K562 (cell line): ENCODE results near the gene ACP6. TPM values are rescaled to one million over a fixed set of nuclear protein-coding genes. Genes with fewer than 3 reads are reported as not detected.

Source experiments
- ATAC-seq: fragments of 200-7000 bp; cut with Tn5 transposase; 3 replicates; pipeline ENCODE4 v1.9.1; 2020; ENCODE audit warnings: moderate library complexity
- BruUV-seq: library from RNA; stranded (reverse); fragments of 400-500 nt; replicated peaks from 2 replicates; lab custom pipeline; 2021; lab: Mats Ljungman, UMichigan
- CTCF ChIA-PET: fragments of 300-600 bp; formaldehyde crosslinking; extraction: SDS; loops from one replicate; lab custom pipeline; 2021; ENCODE audit warnings: low intra/inter-chr PET ratio; lab: Yijun Ruan, JAX
- POLR2A ChIA-PET: fragments of 300-600, 350-650 bp; sonication (Branson Sonifier 250); formaldehyde crosslinking; extraction: SDS; loops from one replicate; lab custom pipeline; 2021; ENCODE audit warnings: antibody characterized with exemption, inconsistent platforms; lab: Yijun Ruan, JAX
- DNase-seq, 4 experiments: peaks; one replicate each; pipeline versions ENCODE4 v3.0.0 to v3.0.0-alpha.2; 2011 to 2018; ENCODE audit warnings: low spot score in 3 of 4, mixed read lengths in 3 of 4; ENCODE audit errors: extremely low read depth in 1 of 4
- FAIRE-seq: peaks from 2 replicates; lab custom pipeline; 2011; peaks lifted over from hg19 to GRCh38; lab: Jason Lieb, UNC
- H2AFZ ChIP-seq: 2 replicates; pipeline ENCODE4 v1.6.0; 2011; ENCODE audit warnings: low read depth, low read length, control low read depth, inconsistent platforms
- H3K27ac ChIP-seq: fragments of 200-600 bp; 3 replicates; pipeline ENCODE4 v1.8.0; 2011; ENCODE audit warnings: low read depth, mild to moderate bottlenecking, control low read depth, inconsistent platforms, low read length, moderate library complexity, mixed read lengths; ENCODE audit errors: extremely low read depth
- H3K27me3 ChIP-seq, 2 experiments: fragments of 300-600 bp in 1 of 2; 2 replicates in 1 of 2; 3 replicates in 1 of 2; pipeline versions ENCODE4 v1.6.0 to v1.8.0; 2011; ENCODE audit warnings: inconsistent platforms in 2 of 2, low read length in 2 of 2, mild to moderate bottlenecking in 1 of 2, mixed read lengths in 1 of 2, moderate library complexity in 1 of 2; ENCODE audit not compliant: control insufficient read depth in 2 of 2, insufficient read depth in 2 of 2
- H3K36me3 ChIP-seq: fragments of 300-600 bp; 3 replicates; pipeline ENCODE4 v1.8.0; 2011; ENCODE audit warnings: mild to moderate bottlenecking, low read length, inconsistent platforms; ENCODE audit not compliant: control insufficient read depth, insufficient read depth
- H3K4me1 ChIP-seq, 2 experiments: fragments of 200-600 bp in 1 of 2; replicated peaks in 1 of 2; 2 replicates in 1 of 2; 3 replicates in 1 of 2; pipeline versions ENCODE4 v1.5.1 to v1.8.0; 2011; ENCODE audit warnings: inconsistent platforms in 2 of 2, low read length in 2 of 2, mild to moderate bottlenecking in 1 of 2, mixed read lengths in 1 of 2, moderate library complexity in 1 of 2; ENCODE audit not compliant: control insufficient read depth in 2 of 2, insufficient read depth in 2 of 2
- H3K4me2 ChIP-seq: 2 replicates; pipeline ENCODE4 v1.6.1; 2011; ENCODE audit warnings: low read length, control low read depth, inconsistent platforms, mixed read lengths; ENCODE audit not compliant: insufficient read depth
- H3K4me3 ChIP-seq: fragments of 200-600 bp; sonication (generic), shearing (Covaris generic); 2 replicates; pipeline ENCODE4 v1.5.1; 2016; ENCODE audit warnings: control low read depth, inconsistent platforms
- H3K79me2 ChIP-seq: fragments of 200-600 bp; 3 replicates; pipeline ENCODE4 v1.8.0; 2011; ENCODE audit warnings: low read length, inconsistent platforms; ENCODE audit not compliant: control insufficient read depth, insufficient read depth
- H3K9ac ChIP-seq, 2 experiments: 2 replicates each; pipeline versions ENCODE4 v1.6.0 to v1.6.1; 2011; ENCODE audit warnings: low read depth in 2 of 2, low read length in 2 of 2, control low read depth in 1 of 2, inconsistent platforms in 1 of 2, mild to moderate bottlenecking in 1 of 2, mixed read lengths in 1 of 2; ENCODE audit not compliant: insufficient read depth in 1 of 2
- H3K9me1 ChIP-seq: one replicate; pipeline ENCODE4 v1.6.0; 2011; ENCODE audit warnings: inconsistent platforms, mild to moderate bottlenecking, low read length, moderate library complexity; ENCODE audit not compliant: control insufficient read depth, insufficient read depth
- H3K9me3 ChIP-seq: replicated peaks from 2 replicates; pipeline ENCODE4 v1.5.1; 2011; ENCODE audit warnings: low read depth, low read length, inconsistent platforms; ENCODE audit not compliant: control insufficient read depth, insufficient read depth
- H4K20me1 ChIP-seq: replicated peaks from 2 replicates; pipeline ENCODE4 v1.6.1; 2011; ENCODE audit warnings: low read length, inconsistent platforms, mixed read lengths; ENCODE audit not compliant: control insufficient read depth, insufficient read depth
- ARID2 ChIP-seq: fragments of 450-650 bp; IDR thresholded peaks from 2 replicates; pipeline ENCODE4 v1.6.1; 2017; ENCODE audit warnings: antibody characterized with exemption, mild to moderate bottlenecking
- CBFA2T2 ChIP-seq: fragments of 450-650 bp; conservative IDR thresholded peaks from 2 replicates; pipeline ENCODE4 v1.6.1; 2017; ENCODE audit warnings: mild to moderate bottlenecking
- JUN ChIP-seq, 2 experiments: sonication (generic) in 1 of 2; formaldehyde crosslinking in 1 of 2; IDR thresholded peaks; 2 replicates each; pipeline versions ENCODE4 v1.6.1 to v1.8.0; 2012 to 2022; ENCODE audit warnings: borderline replicate concordance in 2 of 2, mild to moderate bottlenecking in 2 of 2, improper control_type of control experiment in 1 of 2, low read depth in 1 of 2, low read length in 1 of 2, missing genetic modification reagents in 1 of 2
- KAT8 ChIP-seq: fragments of 450-650 bp; IDR thresholded peaks from 2 replicates; pipeline ENCODE4 v1.6.1; 2016; ENCODE audit warnings: low read depth, mild to moderate bottlenecking
- ZNF395 ChIP-seq: fragments of 200-800 bp; sonication (Bioruptor generic); IDR thresholded peaks from 2 replicates; pipeline ENCODE4 v1.6.1; 2017; ENCODE audit warnings: missing genetic modification characterization, missing compliant biosample characterization
- WGBS: fragments of 100-300 bp; shearing (Covaris generic); methylation state at CpG from one replicate; pipeline ENCODE4 v1.1.6; 2016; ENCODE audit warnings: low coverage, mixed read lengths; ENCODE audit not compliant: insufficient coverage; ENCODE audit errors: missing lambda C conversion rate; 5-methylcytosine and 5-hydroxymethylcytosine counted together
- in situ Hi-C: fragments of 300-500 bp; cut with MboI; formaldehyde crosslinking; loops from 4 replicates; pipeline ENCODE4 v1.15.0; 2018; ENCODE audit warnings: inconsistent platforms, mixed read lengths
- intact Hi-C: fragments of 100-400 bp; cut with micrococcal nuclease; formaldehyde crosslinking; loops from 2 replicates; pipeline ENCODE4 v1.14.2; 2022
- polyA plus RNA-seq, 8 experiments: library from polyadenylated mRNA; depleted of rRNA in 4 of 8; stranded (reverse) in 5 of 8; unstranded in 3 of 8; fragments of >200 nt; fragmentation: Nextera tagmentation in 2 of 8; fragmentation: Illumina TruSeq in 1 of 8; extraction: Ambion mirVana in 2 of 8; extraction: Trizol in 1 of 8; gene quantifications; 2 replicates each; pipeline versions ENCODE4 v1.2.1 to v1.2.3, GENCODE V29; 2011 to 2014; ENCODE audit warnings: inconsistent platforms in 1 of 8, missing spikeins in 1 of 8
- total RNA-seq, 7 experiments: library from RNA; depleted of rRNA in 6 of 7; stranded (reverse); fragments of >200 nt in 6 of 7; fragmentation: Illumina TruSeq in 2 of 7; extraction: Trizol in 2 of 7; gene quantifications; 2 replicates each; pipeline versions ENCODE4 v1.2.1 to v1.2.3, GENCODE V29; 2011 to 2021; ENCODE audit warnings: low replicate concordance in 1 of 7
- TF ChIP-seq, protein P1 (sequence below), 3 experiments: IDR thresholded peaks in 2 of 3; conservative IDR thresholded peaks in 1 of 3; 2 replicates each; pipeline ENCODE4 v1.5.1; 2011 to 2012; ENCODE audit warnings: low read length in 3 of 3, mild to moderate bottlenecking in 3 of 3, control low read depth in 2 of 3, improper control_type of control experiment in 1 of 3, inconsistent platforms in 1 of 3, low read depth in 1 of 3, mixed read lengths in 1 of 3, moderate library complexity in 1 of 3; ENCODE audit not compliant: insufficient read depth in 2 of 3
- TF ChIP-seq, protein P2 (sequence below): fragments of 250-450 bp; sonication (Bioruptor Pico); IDR thresholded peaks from 2 replicates; pipeline ENCODE4 v1.4.0; 2020

The ACP6 gene
- total and polyA plus RNA-seq, 9 of the 15 experiments (the other 6 are each of a cell fraction or from before 2014, with no cell fraction given) = 0.05 to 1.4 (median 0.49) TPM

GRCh38 chr1:147641695-147642592 lies 28.4 kb downstream of the ACP6 start (continued):
- TF ChIP-seq, protein P1, sequence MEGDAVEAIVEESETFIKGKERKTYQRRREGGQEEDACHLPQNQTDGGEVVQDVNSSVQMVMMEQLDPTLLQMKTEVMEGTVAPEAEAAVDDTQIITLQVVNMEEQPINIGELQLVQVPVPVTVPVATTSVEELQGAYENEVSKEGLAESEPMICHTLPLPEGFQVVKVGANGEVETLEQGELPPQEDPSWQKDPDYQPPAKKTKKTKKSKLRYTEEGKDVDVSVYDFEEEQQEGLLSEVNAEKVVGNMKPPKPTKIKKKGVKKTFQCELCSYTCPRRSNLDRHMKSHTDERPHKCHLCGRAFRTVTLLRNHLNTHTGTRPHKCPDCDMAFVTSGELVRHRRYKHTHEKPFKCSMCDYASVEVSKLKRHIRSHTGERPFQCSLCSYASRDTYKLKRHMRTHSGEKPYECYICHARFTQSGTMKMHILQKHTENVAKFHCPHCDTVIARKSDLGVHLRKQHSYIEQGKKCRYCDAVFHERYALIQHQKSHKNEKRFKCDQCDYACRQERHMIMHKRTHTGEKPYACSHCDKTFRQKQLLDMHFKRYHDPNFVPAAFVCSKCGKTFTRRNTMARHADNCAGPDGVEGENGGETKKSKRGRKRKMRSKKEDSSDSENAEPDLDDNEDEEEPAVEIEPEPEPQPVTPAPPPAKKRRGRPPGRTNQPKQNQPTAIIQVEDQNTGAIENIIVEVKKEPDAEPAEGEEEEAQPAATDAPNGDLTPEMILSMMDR (IDR thresholded peaks at IDR 0.05 in 2 of 3, conservative IDR thresholded peaks at IDR 0.05 in 1 of 3; ENCODE audit: insufficient read depth in 2 of 3, low read depth in 1 of 3, low read length in 3 of 3) = peak; percentile 80 to 85 (median 85)
- no peak for TF ChIP-seq KAT8

- H3K27ac ChIP-seq = no peak overlapping the region
- intact Hi-C loops (loop anchor here (2.0 to 5.0 kb wide), 4 partner anchors 61 to 369 kb away; no protein-coding TSS in a partner anchor), in situ Hi-C loops (no loop called here)
- H3K9me3 ChIP-seq = no peaks in the 10 kb centered on the region
- H3K9ac ChIP-seq = no peak overlapping the region
- peak overlapping the region; percentile 74 for H2AFZ ChIP-seq
- no peak for DNase-seq
- ATAC-seq = peak; percentile 19
- no peak overlapping the region for H3K4me3 ChIP-seq
- no TSS peak for BruUV-seq
- H3K4me2 ChIP-seq = peak overlapping the region; percentile 63
- CTCF ChIA-PET = interaction anchor here (0.8 to 2.1 kb wide), 6 partner anchors 146 to 368 kb away, joined by 3 to 13 read pairs (median 3); no protein-coding TSS in a partner anchor
- FAIRE-seq = no peak
- H3K27me3 ChIP-seq = 0 out of 5 replicates have a peak, but pooled peaks cover 0 to 2% of the 10 kb centered on the region in 2 experiments
- H4K20me1 ChIP-seq = no peaks in the 10 kb centered on the region
- H3K36me3 ChIP-seq = no peaks in the 10 kb centered on the region
- POLR2A ChIA-PET = interaction anchor here (0.6 kb wide), 1 partner anchor 249 kb away, joined by 4 read pairs; no protein-coding TSS in a partner anchor
- no peaks in the 10 kb centered on the region for H3K79me2 ChIP-seq
- 13% methylated on average over 7 of the region's 8 CpGs for WGBS
- H3K4me1 ChIP-seq = peaks cover 0 to 14% of the 10 kb centered on the region in 2 experiments; a peak in 2 of 5 replicates
- no peaks in the 10 kb centered on the region for H3K9me1 ChIP-seq
- TF ChIP-seq ARID2 = no peak
- TF ChIP-seq CBFA2T2 = no peak
- no peak for TF ChIP-seq JUN (IDR thresholded peaks at IDR 0.05; ENCODE audit: borderline replicate concordance, low read depth, low read length)
- TF ChIP-seq JUN (CRISPR knock-in tag; IDR thresholded peaks at IDR 0.05; ENCODE audit: borderline replicate concordance) = no peak
- TF ChIP-seq, protein P2, sequence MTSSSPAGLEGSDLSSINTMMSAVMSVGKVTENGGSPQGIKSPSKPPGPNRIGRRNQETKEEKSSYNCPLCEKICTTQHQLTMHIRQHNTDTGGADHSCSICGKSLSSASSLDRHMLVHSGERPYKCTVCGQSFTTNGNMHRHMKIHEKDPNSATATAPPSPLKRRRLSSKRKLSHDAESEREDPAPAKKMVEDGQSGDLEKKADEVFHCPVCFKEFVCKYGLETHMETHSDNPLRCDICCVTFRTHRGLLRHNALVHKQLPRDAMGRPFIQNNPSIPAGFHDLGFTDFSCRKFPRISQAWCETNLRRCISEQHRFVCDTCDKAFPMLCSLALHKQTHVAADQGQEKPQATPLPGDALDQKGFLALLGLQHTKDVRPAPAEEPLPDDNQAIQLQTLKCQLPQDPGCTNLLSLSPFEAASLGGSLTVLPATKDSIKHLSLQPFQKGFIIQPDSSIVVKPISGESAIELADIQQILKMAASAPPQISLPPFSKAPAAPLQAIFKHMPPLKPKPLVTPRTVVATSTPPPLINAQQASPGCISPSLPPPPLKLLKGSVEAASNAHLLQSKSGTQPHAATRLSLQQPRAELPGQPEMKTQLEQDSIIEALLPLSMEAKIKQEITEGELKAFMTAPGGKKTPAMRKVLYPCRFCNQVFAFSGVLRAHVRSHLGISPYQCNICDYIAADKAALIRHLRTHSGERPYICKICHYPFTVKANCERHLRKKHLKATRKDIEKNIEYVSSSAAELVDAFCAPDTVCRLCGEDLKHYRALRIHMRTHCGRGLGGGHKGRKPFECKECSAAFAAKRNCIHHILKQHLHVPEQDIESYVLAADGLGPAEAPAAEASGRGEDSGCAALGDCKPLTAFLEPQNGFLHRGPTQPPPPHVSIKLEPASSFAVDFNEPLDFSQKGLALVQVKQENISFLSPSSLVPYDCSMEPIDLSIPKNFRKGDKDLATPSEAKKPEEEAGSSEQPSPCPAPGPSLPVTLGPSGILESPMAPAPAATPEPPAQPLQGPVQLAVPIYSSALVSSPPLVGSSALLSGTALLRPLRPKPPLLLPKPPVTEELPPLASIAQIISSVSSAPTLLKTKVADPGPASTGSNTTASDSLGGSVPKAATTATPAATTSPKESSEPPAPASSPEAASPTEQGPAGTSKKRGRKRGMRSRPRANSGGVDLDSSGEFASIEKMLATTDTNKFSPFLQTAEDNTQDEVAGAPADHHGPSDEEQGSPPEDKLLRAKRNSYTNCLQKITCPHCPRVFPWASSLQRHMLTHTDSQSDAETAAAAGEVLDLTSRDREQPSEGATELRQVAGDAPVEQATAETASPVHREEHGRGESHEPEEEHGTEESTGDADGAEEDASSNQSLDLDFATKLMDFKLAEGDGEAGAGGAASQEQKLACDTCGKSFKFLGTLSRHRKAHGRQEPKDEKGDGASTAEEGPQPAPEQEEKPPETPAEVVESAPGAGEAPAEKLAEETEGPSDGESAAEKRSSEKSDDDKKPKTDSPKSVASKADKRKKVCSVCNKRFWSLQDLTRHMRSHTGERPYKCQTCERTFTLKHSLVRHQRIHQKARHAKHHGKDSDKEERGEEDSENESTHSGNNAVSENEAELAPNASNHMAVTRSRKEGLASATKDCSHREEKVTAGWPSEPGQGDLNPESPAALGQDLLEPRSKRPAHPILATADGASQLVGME (CRISPR knock-in tag) = no peak
- no peak for TF ChIP-seq ZNF395 (CRISPR knock-in tag)
Measured at GRCh38 chr1:147641291-147641690, 29.0 kb downstream of the ACP6 start.
